ENCODE data around the gene TPSB2. TPM values are rescaled to one million over a fixed set of nuclear protein-coding genes. Genes with fewer than 3 reads are reported as not detected.
"Not testable (repeated sequence)": the region's sequence is repeated elsewhere in the genome, so short reads cannot be mapped to it uniquely, and the experiment has no call there.

The TPSB2 gene
- total and polyA plus RNA-seq, 7 donors: 1.9 to 14.2 (median 3.3) TPM

- H3K27me3 ChIP-seq (ENCODE audit: insufficient read depth in 3 of 3, low read length in 2 of 3): peaks cover 0 to 47% (median 16%) of the 10 kb centered on the region in 3 donors
- no peak for DNase-seq
- 11% methylated on average over 36 to 42 of the region's 42 CpGs for WGBS, 3 donors
- H3K9me3 ChIP-seq: no peaks in the 10 kb centered on the region
- no peak overlapping the region for H3K27ac ChIP-seq
- intact Hi-C loops (cut with DNase I): no loop called here
- no peaks in the 10 kb centered on the region for H3K36me3 ChIP-seq (ENCODE audit: insufficient read depth in 1 of 2, low read depth in 1 of 2)
- TF ChIP-seq CTCF (IDR thresholded peaks at IDR 0.05): no peak
- no peak for ATAC-seq
- H3K4me3 ChIP-seq: no peak overlapping the region
- no peaks in the 10 kb centered on the region for H3K4me1 ChIP-seq
These were observed 29.1 kb upstream of the TPSB2 start for GRCh38 chr16:1258906-1259759.

- H3K4me3 ChIP-seq: no peak overlapping the region
- intact Hi-C loops (cut with DNase I): no loop called here
- peaks cover 0 to 47% (median 16%) of the 10 kb centered on the region in 3 donors for H3K27me3 ChIP-seq (ENCODE audit: insufficient read depth in 3 of 3, low read length in 2 of 3)
- H3K9me3 ChIP-seq: no peaks in the 10 kb centered on the region
- DNase-seq (peak in 1 of 2 donors; percentile 43), ATAC-seq (no peak)
- no peak for TF ChIP-seq CTCF (IDR thresholded peaks at IDR 0.05)
- no peak overlapping the region for H3K27ac ChIP-seq
- no peaks in the 10 kb centered on the region for H3K4me1 ChIP-seq
- no peaks in the 10 kb centered on the region for H3K36me3 ChIP-seq (ENCODE audit: insufficient read depth in 1 of 2, low read depth in 1 of 2)
- 59 to 66% (median 64%) methylated on average over 12 of the region's 12 CpGs for WGBS, 3 donors
These were observed 28.2 kb upstream of the TPSB2 start for GRCh38 chr16:1258225-1258600.

GRCh38 chr16:1257561-1258224, 27.7 kb upstream of the TPSB2 start:
- Histone ChIP-seq H3K27ac (no peak overlapping the region), H3K27me3 (ENCODE audit: insufficient read depth in 3 of 3, low read length in 2 of 3) (peaks cover 0 to 43% (median 16%) of the 10 kb centered on the region in 3 donors), H3K36me3 (ENCODE audit: insufficient read depth in 1 of 2, low read depth in 1 of 2) (no peaks in the 10 kb centered on the region), H3K4me3 (no peak overlapping the region), H3K4me1 (no peaks in the 10 kb centered on the region), H3K9me3 (no peaks in the 10 kb centered on the region)
- WGBS, 3 donors: 65 to 72% (median 68%) methylated on average over 30 to 34 of the region's 34 CpGs
- peak in 1 of 2 donors; percentile 37 for DNase-seq
- intact Hi-C loops (cut with DNase I): no loop called here
- ATAC-seq: no peak
- no peak for TF ChIP-seq CTCF (IDR thresholded peaks at IDR 0.05)

GRCh38 chr16:1256874-1257322, 26.9 kb upstream of the TPSB2 start:
- ATAC-seq (no peak), DNase-seq (peak in 1 of 2 donors; percentile 39)
- peaks cover 0 to 35% (median 16%) of the 10 kb centered on the region in 3 donors for H3K27me3 ChIP-seq (ENCODE audit: insufficient read depth in 3 of 3, low read length in 2 of 3)
- WGBS, 3 donors: 75 to 77% (median 76%) methylated on average over 21 to 22 of the region's 22 CpGs
- no peak for TF ChIP-seq CTCF (IDR thresholded peaks at IDR 0.05)
- no peaks in the 10 kb centered on the region for H3K4me1 ChIP-seq
- intact Hi-C loops (cut with DNase I): no loop called here
- H3K36me3 ChIP-seq (ENCODE audit: insufficient read depth in 1 of 2, low read depth in 1 of 2): no peaks in the 10 kb centered on the region
- H3K4me3 ChIP-seq: no peak overlapping the region
- no peak overlapping the region for H3K27ac ChIP-seq
- no peaks in the 10 kb centered on the region for H3K9me3 ChIP-seq

GRCh38 chr16:1256296-1256873, 26.4 kb upstream of the TPSB2 start:
- WGBS, 3 donors: 73 to 80% (median 73%) methylated on average over 14 to 23 of the region's 23 CpGs
- H3K4me1 ChIP-seq; H3K4me3 ChIP-seq; H3K9me3 ChIP-seq; H3K27ac ChIP-seq; H3K36me3 ChIP-seq (ENCODE audit: insufficient read depth in 1 of 2, low read depth in 1 of 2); intact Hi-C loops (cut with DNase I); ATAC-seq: not testable (repeated sequence)
- DNase-seq: peak in 1 of 2 donors; percentile 36
- peaks cover 0 to 30% (median 14%) of the 10 kb centered on the region in 3 donors for H3K27me3 ChIP-seq (ENCODE audit: insufficient read depth in 3 of 3, low read length in 2 of 3)

- H3K27me3 ChIP-seq (ENCODE audit: insufficient read depth in 3 of 3, low read length in 2 of 3): peaks cover 0 to 23% (median 12%) of the 10 kb centered on the region in 3 donors
- ATAC-seq; H3K4me3 ChIP-seq; H3K9me3 ChIP-seq; intact Hi-C loops (cut with DNase I); H3K4me1 ChIP-seq; H3K36me3 ChIP-seq (ENCODE audit: insufficient read depth in 1 of 2, low read depth in 1 of 2); H3K27ac ChIP-seq: not testable (repeated sequence)
- DNase-seq: peak in 1 of 2 donors; percentile 42
- 62 to 67% (median 63%) methylated on average over 19 to 26 of the region's 26 CpGs for WGBS, 3 donors
These were observed 25.5 kb upstream of the TPSB2 start, which contains the start of gene TPSD1 for GRCh38 chr16:1255276-1256122. Gene TPSD1, plus strand, starts transcription at chr16:1256069. Its CDS starts 212 bp downstream, at chr16:1256281.

Data from psoas muscle (tissue), 8 donors.